CD4-positive, alpha-beta T cell treated with Interleukin-6 for 4 hours (primary cell): ENCODE measurements around the gene ADAMTS2.
"Not testable (repeated sequence)": the region's sequence is repeated elsewhere in the genome, so short reads cannot be mapped to it uniquely, and the experiment has no call there.

Experiments used
- DNase-seq: peaks from one replicate; pipeline ENCODE4 v3.0.0-alpha.2; 2020; ENCODE audit warnings: mixed read lengths

The ADAMTS2 gene

GRCh38 chr5:179325296-179326031, 19.8 kb downstream of the ADAMTS2 start:
- DNase-seq, result no peak

DNA sequence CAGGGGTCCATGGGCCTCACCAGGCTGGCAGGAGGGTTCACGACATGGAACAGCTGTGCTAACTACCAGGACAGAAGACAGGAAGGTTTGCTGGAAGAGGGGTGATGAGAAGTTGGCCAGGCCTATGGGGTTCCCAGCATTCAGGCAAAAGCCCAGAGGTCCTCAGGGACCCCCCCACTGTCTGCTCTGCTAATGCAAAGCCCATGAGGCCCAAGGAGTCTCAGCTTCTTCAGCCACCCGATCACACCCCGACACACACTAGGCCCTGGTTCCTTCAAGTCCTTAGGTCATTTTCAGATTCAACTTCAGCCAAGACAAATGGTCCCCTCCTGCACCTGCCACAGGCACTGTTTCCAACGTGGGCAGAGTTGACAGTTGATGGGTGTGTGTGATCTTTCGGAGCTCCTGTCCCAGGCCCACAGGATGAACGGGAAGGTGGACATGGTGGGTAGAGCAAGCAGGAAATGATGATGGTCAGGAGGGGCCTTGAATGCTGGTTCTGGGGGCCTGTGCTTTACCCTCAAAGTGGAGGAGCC, 20.4 kb downstream of the ADAMTS2 start:
- no peak for DNase-seq

- not testable (repeated sequence) for DNase-seq
These were observed 20.9 kb downstream of the ADAMTS2 start for GRCh38 chr5:179324316-179324715.

- DNase-seq, result no peak
These were observed 22.0 kb downstream of the ADAMTS2 start for GRCh38 chr5:179323026-179323870.

- DNase-seq, result no peak
These were observed 22.9 kb downstream of the ADAMTS2 start for GRCh38 chr5:179322071-179323025.

DNA sequence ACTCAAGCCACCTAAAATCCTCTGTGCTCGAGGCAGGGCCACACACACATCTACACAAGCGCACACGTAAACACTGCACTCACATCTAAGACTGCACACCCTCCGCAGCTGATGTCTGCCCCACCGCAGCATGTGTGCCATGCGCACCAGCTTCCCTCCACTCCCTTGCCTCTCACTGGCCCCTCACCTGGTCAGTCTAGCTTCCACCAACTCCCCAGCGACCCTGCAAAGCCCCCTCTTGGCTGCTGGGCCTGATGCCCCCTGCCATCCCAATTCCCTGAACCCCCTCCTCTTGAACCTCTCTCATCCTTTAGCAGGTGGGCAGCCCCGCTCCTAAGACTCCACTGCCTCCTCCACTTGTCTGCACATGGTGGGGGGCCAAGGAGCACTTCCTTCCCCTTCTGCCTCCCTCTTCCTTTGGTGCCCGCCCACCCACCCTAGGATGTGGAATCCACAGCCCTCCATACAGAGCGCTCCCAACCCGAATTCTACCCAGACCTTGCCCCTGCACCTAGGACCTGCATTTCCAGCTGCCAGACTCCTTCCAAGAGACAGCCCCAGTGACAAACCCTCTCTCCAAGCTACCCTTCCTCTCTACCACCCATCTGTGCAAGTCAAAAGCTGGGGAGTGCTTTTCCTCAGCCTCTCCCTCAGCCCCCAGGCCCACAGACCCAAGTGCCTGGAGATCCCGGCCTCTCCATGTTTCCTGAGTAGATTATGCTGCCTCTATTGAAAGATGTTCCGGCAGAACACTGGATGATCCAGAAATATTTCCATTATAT, 23.9 kb downstream of the ADAMTS2 start:
- no peak for DNase-seq

GRCh38 chr5:179319741-179320281, 25.4 kb downstream of the ADAMTS2 start:
- DNase-seq, result no peak

GRCh38 chr5:179319123-179319522, 26.1 kb downstream of the ADAMTS2 start:
- no peak for DNase-seq

- no peak for DNase-seq
These were observed 26.9 kb downstream of the ADAMTS2 start for GRCh38 chr5:179318221-179318955.

DNA sequence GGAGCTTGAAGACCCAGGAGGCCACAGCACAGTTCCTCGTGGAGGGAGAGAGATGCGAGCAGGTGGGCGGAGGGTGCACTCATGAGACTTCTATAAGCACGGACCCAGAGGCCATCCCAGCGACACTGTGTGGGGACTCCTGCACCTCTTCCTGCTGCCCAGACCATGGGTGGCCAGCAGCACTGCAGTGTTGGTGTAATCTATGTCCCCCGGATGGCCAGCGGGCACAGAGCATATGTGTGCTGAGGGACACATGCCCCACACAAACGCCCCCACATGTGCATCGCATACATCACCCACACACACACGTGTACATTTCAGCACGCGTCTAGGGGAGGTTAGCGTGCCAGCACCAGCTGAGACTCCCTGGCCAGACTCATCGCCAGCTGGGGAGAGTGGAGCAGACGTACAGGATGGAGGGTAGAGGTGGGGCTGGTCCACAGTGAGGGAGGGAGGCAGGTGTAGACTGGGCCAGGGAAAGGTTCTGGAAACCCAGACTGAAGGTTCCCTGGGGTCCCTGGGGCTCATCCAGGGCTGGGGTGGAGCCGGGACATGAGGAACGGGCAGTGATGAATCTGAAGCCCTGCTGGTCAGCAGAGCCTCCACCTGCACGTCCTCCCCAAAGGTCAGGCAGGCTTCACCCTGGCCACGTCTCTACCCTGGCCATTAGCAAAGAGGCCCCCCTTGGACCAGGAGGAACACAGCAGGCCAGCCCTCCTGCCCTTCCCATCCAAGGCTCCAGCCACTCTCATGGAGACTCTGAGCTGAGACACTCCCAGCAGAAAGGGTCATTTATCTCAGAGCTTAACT, 27.6 kb downstream of the ADAMTS2 start:
- no peak for DNase-seq

- DNase-seq, result no peak
These were observed 28.3 kb downstream of the ADAMTS2 start for GRCh38 chr5:179316982-179317381.

DNA sequence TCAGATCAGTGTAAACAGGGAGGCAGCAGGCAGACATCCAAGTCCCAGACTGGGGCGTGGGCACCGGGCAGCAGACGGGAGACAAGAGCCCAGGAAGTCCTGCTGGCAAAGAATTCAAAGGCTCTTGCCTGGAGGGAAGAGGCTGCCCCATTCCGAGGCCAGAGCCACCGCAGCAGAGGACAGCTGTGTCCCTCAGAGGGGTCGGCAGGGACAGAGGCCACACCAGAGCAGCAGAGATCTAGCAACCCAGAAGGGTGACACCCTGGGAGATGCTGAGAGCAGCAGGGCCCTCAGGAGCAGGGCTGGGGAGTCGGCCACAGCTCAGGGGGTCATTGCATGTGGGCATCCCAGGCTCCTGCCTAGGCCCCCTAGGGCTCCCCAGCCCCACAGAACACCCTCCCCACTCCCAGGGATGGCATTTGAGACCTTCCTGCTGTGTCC, 29.1 kb downstream of the ADAMTS2 start:
- no peak for DNase-seq

DNA sequence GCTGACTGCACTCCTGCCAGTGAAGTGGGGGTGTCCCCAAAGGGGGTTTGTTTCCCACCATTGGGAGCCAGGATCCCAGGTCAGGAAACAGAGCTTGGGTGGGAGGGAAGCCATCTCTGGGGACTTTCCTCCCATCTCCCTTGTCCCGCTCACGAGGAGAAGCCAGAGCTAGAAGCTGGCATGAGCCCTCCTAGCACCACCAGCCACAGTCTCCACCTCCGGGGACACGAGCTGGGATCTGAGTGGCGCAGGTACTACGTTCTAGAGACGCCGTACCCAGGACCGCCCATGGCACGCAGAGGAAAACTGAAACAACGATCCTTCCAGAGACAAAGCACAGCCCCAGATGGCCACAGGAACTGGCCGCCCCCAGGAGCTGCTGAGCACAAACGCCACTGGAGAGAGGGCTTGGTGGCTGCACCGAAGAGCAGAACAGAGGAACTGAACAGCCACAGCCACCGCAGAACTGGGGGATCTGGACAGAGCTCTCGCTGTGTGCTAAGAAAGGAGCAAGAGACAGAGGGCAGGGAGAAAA, 29.8 kb downstream of the ADAMTS2 start:
- DNase-seq, result no peak

DNA sequence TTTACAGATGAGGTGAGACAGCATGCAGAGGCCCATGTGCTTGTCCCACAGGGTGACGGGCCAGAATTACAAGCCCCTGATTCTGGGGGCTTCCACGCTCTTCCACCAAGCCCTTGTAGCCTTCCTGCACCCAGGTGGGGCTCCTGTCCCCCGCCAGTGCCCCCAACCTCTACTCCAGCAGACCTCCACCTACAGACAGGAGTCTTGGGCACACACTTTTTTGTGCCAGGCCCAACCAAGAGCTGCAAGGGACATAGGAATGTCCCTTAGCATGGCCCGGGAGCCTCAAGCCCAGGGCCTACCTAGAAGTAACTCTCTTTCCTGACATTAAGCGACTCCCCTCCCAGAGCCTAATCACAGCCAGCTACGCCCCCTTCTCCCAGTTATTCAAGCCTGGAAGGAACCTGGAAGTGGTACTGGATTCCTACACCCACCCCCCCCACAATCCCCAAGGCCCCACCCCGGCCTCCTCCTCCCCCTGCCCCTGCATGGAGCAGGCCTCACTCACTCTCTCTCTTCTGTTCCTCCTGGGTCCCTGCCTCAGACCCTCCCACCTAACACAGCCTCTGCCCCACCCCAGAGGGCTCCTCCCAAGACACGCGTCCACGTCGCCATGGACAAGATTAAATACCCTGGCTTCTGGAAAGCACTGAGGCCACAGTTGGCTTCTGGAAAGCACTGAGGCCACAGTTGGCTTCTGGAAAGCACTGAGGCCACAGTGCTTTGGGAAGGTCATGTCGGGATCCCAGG, 30.5 kb downstream of the ADAMTS2 start:
- no peak for DNase-seq

GRCh38 chr5:179313849-179314521, 31.3 kb downstream of the ADAMTS2 start:
- DNase-seq, result no peak

GRCh38 chr5:179312557-179313235, 32.6 kb downstream of the ADAMTS2 start:
- DNase-seq, result no peak

GRCh38 chr5:179311581-179311980, 33.7 kb downstream of the ADAMTS2 start:
- no peak for DNase-seq

DNA sequence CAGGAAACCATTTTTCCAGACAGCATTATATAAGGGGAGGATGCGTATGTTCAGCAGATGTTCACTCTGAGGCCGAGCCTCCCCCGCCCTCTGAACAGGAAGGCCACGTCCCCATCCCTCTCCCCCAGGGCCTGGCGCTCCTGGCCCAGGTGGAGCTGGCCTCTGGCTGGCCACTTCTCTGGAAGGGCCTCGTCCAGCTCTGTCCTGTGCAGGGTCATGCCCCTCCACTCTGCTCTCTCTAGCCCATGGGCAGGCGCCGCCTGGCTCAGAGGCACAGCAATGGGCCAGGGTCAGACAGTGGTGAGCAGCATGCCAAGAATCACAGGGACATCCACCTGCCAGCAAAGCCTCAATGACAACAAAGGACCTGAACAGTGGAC, 34.2 kb downstream of the ADAMTS2 start:
- DNase-seq, result no peak
